ENCODE data around the gene PRKAB1.

Gene PRKAB1

GRCh38 chr12:119720349-119720748 lies 52.4 kb downstream of the PRKAB1 start:
- Mint-ChIP-seq H3K27ac (no peak overlapping the region), H3K36me3 (ENCODE audit: low read depth) (peaks cover 41% of the 10 kb centered on the region), H3K4me3 (no peak overlapping the region), H3K4me1 (ENCODE audit: low read depth) (no peaks in the 10 kb centered on the region), H3K9me3 (no peaks in the 10 kb centered on the region), H3K27me3 (ENCODE audit: low read depth) (no peaks in the 10 kb centered on the region)
- DNase-seq (ENCODE audit: low spot score), result no peak

- Mint-ChIP-seq H3K4me3 (no peak overlapping the region), H3K36me3 (ENCODE audit: low read depth) (peaks cover 38% of the 10 kb centered on the region), H3K4me1 (ENCODE audit: low read depth) (no peaks in the 10 kb centered on the region), H3K27me3 (ENCODE audit: low read depth) (no peaks in the 10 kb centered on the region), H3K27ac (no peak overlapping the region), H3K9me3 (no peaks in the 10 kb centered on the region)
- no peak for DNase-seq (ENCODE audit: low spot score)
Observed at GRCh38 chr12:119721306-119721705, 53.4 kb downstream of the PRKAB1 start.

- Mint-ChIP-seq H3K27me3 (ENCODE audit: low read depth) (no peaks in the 10 kb centered on the region), H3K36me3 (ENCODE audit: low read depth) (peaks cover 30% of the 10 kb centered on the region), H3K27ac (no peak overlapping the region), H3K4me1 (ENCODE audit: low read depth) (no peaks in the 10 kb centered on the region), H3K4me3 (no peak overlapping the region), H3K9me3 (no peaks in the 10 kb centered on the region)
- DNase-seq (ENCODE audit: low spot score), result no peak
Observed at GRCh38 chr12:119725523-119725922, 57.6 kb downstream of the PRKAB1 start.

- no peak for DNase-seq (ENCODE audit: low spot score)
- Mint-ChIP-seq H3K27ac (no peak overlapping the region), H3K4me1 (ENCODE audit: low read depth) (peaks cover 3% of the 10 kb centered on the region), H3K4me3 (no peak overlapping the region), H3K9me3 (no peaks in the 10 kb centered on the region), H3K36me3 (ENCODE audit: low read depth) (peaks cover 34% of the 10 kb centered on the region), H3K27me3 (ENCODE audit: low read depth) (no peaks in the 10 kb centered on the region)
Observed at GRCh38 chr12:119727600-119728443, 59.9 kb downstream of the PRKAB1 start.

GRCh38 chr12:119728444-119728745 lies 60.5 kb downstream of the PRKAB1 start:
- peaks cover 3% of the 10 kb centered on the region for H3K4me1 Mint-ChIP-seq (ENCODE audit: low read depth)

GRCh38 chr12:119729871-119730270 lies 61.9 kb downstream of the PRKAB1 start:
- H3K4me1 Mint-ChIP-seq (ENCODE audit: low read depth), result peaks cover 3% of the 10 kb centered on the region
- H3K36me3 Mint-ChIP-seq (ENCODE audit: low read depth), result peaks cover 41% of the 10 kb centered on the region
- H3K4me3 Mint-ChIP-seq, result no peak overlapping the region
- DNase-seq (ENCODE audit: low spot score), result no peak
- H3K27ac Mint-ChIP-seq, result no peak overlapping the region
- no peaks in the 10 kb centered on the region for H3K9me3 Mint-ChIP-seq
- no peaks in the 10 kb centered on the region for H3K27me3 Mint-ChIP-seq (ENCODE audit: low read depth)

More at GRCh38 chr12:119728444-119728745, 60.5 kb downstream of the PRKAB1 start:
- no peak overlapping the region for H3K27ac Mint-ChIP-seq
- no peaks in the 10 kb centered on the region for H3K9me3 Mint-ChIP-seq
- H3K4me3 Mint-ChIP-seq, result no peak overlapping the region
- no peaks in the 10 kb centered on the region for H3K27me3 Mint-ChIP-seq (ENCODE audit: low read depth)
- H3K36me3 Mint-ChIP-seq (ENCODE audit: low read depth), result peaks cover 35% of the 10 kb centered on the region
- DNase-seq (ENCODE audit: low spot score), result no peak

GRCh38 chr12:119730381-119730780 lies 62.4 kb downstream of the PRKAB1 start:
- peaks cover 3% of the 10 kb centered on the region for H3K4me1 Mint-ChIP-seq (ENCODE audit: low read depth)
- H3K27ac Mint-ChIP-seq, result no peak overlapping the region
- H3K4me3 Mint-ChIP-seq, result no peak overlapping the region
- DNase-seq (ENCODE audit: low spot score), result no peak
- H3K36me3 Mint-ChIP-seq (ENCODE audit: low read depth), result peaks cover 42% of the 10 kb centered on the region
- H3K27me3 Mint-ChIP-seq (ENCODE audit: low read depth), result no peaks in the 10 kb centered on the region
- no peaks in the 10 kb centered on the region for H3K9me3 Mint-ChIP-seq

Measured in T-helper 2 cell treated with Interferon-gamma antibody and Interleukin-4, amounts not matched to agents 5 μg/mL and 100 μg/mL, for 36 hours (primary cell).